Dermis microvascular lymphatic vessel endothelial cell (primary cell): ENCODE measurements around the gene KIF26B. TPM values are rescaled to one million over a fixed set of nuclear protein-coding genes. Genes with fewer than 3 reads are reported as not detected.
"Not testable (repeated sequence)": the region's sequence is repeated elsewhere in the genome, so short reads cannot be mapped to it uniquely, and the experiment has no call there.

Experiments
- DNase-seq, 2 donors: peaks; one replicate each; pipeline versions ENCODE4 v3.0.0 to v3.0.0-alpha.2; 2010; ENCODE audit warnings: low read depth in 2 of 2
- total RNA-seq: library from RNA; depleted of rRNA; stranded (reverse); fragments of >200 nt; gene quantifications from 2 replicates; pipeline ENCODE4 v1.2.1, GENCODE V29; 2014

The KIF26B gene
- total RNA-seq, 1 donor from 2014 or later = 1.3 TPM

DNA sequence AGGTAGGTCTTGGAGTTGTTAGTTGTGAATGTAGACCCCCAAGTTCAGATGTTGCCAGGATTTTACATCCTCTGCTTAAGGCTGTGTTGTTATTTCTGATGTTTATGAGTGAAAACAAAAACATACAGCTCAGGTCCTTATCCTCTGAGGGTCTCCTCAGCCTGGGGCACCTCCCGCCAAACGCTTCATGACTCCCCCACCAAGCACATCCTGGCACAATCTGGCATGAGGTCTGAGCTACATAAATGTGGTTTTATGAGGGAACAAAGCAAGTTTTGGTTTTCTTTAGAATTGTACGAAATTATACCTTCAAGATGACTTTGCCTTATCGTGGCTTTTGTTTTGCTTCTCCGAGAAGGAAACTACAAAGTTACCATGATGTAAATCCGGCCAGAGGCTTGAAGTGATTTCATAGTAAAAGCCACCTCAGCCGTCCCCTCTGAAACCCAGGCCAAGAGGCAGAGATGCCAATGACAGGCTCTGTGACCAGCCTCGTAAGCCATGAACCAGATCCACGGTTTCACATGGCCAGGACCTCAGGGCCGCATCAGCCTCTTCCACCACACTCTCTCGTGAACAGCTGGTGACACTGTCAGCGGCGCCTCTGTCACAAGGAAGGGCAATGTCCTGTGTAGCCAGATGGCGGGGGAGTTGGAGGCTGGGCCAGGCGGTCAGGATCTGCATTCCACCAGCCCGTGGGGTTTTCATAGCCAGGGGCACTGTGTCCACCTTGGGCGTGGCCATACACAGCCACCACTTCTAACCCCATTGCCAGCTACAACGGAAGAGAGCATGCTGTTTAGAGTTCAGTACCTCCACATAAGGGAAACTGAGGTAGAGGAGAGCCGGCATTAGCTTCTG is 199.4 kb downstream of the KIF26B start:
- no peak for DNase-seq

DNA sequence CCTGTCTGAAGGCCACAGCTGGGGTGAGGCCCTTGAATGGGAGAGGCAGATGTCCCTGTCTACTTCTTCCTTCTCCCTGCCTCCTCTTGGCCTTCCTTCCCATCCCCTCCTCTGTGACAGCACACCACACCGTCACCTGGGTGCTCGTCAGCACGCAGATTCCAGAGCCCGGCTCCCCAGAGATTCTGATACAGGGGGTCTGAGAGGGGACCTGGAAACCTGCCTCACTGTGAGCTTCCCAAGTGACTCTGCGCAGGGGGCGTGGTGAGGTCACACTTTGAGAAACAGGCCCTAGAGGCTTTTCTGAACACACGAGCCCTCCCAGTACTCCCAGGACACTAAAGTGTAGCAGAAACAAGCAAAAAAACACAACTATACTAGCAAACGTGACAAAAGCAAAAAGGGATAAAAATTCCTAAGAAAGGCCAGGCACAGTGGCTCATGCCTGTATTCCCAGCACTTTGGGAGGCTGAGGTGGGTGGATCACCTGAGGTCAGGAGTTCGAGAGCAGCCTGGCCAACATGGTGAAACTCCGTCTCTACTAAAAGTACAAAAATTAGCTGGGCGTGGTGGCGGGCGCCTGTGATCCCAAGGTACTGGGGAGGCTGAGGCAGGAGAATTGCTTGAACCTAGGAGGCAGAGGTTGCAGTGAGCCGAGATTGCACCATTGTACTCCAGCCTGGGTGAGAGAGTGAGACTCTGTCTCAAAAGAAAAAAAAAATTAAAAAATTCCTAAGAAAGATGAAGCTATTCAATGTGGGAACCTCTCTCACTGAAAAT is 201.3 kb downstream of the KIF26B start:
- DNase-seq = not testable (repeated sequence)

GRCh38 chr1:245356891-245357585 is 202.3 kb downstream of the KIF26B start:
- no peak for DNase-seq

DNA sequence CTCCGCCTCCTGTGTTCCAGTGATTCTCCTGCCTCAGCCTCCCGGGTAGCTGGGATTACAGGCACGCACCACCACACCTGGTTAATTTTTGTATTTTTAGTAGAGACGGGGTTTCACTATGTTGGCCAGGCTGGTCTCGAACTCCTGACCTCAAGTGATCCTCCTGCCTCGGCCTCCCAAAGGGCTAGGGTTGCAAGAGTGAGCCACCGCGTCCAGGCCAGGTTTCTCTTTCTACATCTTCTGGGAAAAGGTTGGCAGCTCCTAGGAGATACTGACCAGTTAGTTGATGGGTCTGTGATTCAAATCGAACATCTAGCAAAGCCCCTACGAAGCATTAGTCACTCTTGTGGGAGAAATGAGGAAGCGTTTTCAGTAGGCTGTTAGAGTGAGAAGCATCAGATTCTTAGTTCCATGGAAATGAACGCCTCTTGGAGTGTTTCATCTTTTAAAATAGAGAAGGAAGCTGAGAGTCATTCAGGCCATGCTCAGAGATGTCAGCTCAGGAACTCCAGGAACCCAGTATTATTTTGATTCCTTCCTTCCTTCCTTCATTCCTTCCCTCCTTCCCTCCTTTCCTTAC is 204.4 kb downstream of the KIF26B start:
- DNase-seq = not testable (repeated sequence)

DNA sequence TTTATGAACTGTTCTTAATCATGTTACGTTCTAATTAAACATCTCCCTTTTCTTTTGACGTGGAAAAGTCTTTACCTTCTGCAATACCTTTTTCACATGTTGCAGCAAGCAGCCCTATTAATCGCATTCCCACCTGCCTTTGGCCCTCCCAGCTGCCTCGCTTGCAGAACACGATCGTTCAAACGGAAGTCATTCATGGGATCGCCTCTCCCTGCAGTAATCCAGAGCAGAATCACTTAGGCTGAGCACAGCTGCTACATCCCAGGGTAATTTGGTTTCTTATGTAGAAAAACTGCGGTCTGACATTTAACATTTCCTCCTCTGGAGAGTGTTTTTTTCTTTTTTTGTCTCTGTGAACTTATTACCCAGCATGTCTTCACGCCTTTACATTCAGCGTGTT is 206.3 kb downstream of the KIF26B start:
- no peak for DNase-seq

DNA sequence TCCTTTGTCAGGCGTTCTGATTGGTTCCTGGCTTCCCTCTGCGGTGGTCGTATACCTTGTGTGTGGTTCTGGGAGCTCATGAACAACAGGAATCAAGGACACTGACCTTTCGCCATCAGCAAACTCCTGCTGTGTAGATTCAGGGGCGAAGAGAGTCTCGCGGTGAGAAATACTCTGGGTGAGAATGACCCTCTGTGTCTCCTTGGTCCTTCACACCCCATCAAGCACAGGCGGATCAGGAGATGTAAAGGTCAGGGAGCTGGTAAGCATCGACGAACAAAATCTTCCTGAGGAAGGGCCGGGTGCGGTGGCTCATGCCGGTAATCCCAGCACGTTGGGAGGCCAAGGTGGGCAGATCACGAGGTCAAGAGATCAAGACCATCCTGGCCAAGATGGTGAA is 207.2 kb downstream of the KIF26B start:
- DNase-seq = no peak

DNA sequence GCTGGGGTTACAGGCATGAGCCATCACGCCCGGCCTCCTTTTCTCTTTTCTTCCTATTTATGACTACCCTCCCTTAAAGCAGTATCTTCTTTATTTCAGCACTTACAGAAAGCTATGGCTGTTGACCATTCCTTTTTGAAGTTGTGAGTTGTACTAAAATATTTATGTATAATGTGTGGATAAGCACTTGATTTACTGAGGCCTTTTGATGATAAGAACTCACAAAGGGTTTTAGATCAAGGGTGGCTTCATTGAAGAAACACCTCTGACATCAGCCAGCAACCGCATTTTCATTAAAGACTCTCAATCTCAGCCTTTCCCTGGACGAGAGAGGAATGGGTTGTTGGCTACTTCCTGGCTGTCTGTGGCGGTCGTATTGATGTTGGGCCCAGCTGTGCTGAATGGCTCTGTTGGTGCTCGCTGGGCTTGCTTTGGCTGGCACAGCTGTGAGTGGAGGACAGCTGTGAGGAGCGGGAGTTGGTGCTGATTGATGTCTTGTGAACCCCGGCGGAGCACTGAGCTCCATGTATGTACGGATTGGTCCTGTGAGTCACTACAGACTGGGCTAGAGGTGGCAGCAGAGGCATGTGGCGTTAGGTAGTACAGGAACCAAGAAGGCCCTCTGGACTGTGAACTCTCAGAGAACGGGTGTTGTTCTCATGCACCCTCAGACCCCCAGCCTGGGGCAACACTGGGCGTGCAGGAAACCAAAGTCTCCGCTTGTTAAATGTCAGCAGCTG is 208.8 kb downstream of the KIF26B start:
- DNase-seq = peak in 1 of 2 donors; percentile 49

GRCh38 chr1:245365095-245366020 is 210.6 kb downstream of the KIF26B start:
- no peak for DNase-seq

- DNase-seq = no peak
These were observed 212.1 kb downstream of the KIF26B start for GRCh38 chr1:245366886-245367285.

DNA sequence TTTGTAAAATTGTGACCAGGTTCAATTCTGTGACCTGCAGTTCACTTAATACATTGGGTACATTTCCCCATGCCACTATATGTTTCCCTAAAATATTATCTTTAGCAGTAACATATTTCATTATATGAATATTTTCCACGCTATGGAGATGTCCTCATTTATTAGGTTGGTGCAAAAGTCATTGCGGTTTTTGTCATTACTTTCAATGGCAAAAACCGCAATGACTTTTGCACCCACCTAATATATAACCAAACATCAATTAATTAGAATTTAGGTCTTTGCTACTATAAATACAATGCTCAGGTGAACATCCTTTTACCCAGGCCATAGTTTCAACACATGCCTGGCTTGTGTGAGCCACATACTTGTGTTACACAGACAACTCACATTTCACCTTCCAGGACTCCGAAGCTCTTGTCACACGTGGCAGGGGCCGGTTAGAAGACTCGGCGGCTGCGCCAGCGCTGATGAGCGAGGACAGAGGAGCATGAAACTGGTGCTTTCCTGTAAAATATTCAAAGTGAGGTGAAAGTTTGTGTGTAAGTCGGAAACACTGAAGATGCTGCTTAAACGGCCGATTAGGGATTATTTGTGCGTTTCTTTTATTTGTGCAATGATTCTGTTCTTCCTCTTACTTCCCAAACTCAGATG is 215.5 kb downstream of the KIF26B start:
- DNase-seq = no peak

GRCh38 chr1:245370905-245371581 is 216.3 kb downstream of the KIF26B start:
- no peak for DNase-seq

DNA sequence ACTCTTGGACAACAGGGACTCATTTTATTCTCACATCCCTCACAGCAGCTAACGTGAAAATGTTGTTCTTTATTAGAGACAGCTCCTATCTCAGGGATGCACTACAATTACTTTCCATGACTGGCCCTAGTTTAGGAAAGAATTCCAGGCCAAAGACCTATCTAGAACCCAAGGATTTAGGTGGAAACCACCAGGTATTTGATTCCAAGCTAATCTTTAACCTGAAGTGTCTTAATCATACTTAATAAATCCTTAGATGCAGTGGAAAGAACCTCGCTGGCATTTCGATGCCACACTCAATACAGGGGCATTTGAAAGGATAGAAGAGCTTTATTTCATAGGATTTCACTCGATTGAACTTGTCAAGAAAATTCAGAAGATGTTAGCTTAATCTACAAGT is 218.3 kb downstream of the KIF26B start:
- no peak for DNase-seq

GRCh38 chr1:245375789-245376460 is 221.1 kb downstream of the KIF26B start:
- DNase-seq = no peak

DNA sequence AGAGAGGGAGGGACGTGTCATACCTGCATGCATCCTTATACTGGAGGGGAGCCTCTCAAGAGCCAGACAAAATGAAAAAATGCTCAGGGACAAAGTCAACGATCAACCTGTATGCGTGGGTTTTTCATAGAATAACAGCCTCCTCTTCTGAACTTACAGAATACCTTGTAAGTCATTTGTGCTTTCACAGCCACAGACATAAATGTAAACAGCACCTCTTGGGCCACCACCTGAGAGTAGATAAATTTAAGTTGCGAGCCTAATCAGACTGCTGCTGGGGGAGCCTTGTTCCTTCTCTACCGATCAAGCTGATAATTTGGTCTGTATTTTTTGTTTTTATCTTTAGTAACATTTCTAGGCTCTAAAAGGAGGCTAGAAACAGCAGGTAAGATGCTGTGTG is 223.1 kb downstream of the KIF26B start:
- DNase-seq = no peak

DNA sequence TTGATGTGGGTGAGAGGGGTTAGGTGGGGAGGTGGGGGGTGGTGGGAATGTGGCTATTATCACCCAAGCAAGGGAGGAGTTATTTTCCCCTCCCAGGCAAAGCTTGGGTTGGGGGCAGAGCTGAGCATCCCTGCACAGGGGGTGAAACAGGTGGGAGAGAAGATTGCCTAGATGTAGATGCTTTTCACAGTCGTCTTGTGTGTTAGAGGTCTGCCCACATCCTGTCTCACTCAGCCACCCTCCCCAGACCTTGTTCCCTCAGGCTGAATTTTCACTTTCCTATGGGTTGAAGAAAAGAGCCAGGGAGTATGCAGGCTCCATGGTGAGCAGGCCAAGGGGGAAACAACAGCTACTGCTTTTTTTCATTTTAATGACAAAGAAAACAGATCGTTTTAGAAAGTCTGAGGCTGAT is 223.5 kb downstream of the KIF26B start:
- DNase-seq = no peak

DNA sequence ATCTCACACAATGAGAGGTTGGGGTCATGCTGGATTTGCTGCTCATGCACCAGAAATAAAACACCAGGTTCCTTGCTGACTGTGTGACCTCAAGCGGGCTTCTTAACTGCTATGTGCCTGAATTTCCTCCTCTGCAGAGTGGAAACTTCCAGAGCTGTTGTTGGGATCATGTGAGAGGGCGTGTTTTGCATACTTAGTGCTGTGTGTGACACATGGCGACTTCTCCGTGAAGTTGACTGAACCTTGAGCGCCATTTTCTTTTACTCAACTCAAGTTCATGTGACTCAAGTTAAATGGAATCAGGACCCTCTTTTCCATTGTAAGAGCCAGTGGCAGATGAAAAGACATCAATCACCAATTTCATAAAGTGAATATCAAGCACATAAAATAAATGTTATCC is 224.0 kb downstream of the KIF26B start:
- DNase-seq = no peak

GRCh38 chr1:245380790-245381535 is 226.2 kb downstream of the KIF26B start:
- peak in 1 of 2 donors; percentile 27 for DNase-seq
